Caki2 (cell line): ENCODE results near the gene DCTN4. TPM values are rescaled to one million over a fixed set of nuclear protein-coding genes. Genes with fewer than 3 reads are reported as not detected.

Source experiments
- DNase-seq: peaks from one replicate; pipeline ENCODE4 v3.0.0-alpha.2; 2015; ENCODE audit warnings: low read depth
- in situ Hi-C: cut with HindIII; loops from 2 replicates; pipeline ENCODE4 v1.10.0; 2016; ENCODE audit warnings: low sequenced_read_pairs, low pct_unique_long_range_greater_than_20kb, mixed read lengths
- total RNA-seq: library from RNA; depleted of rRNA; stranded (reverse); fragments of >200 nt; shearing (Covaris generic); gene quantifications from 2 replicates; pipeline ENCODE4 v1.2.3, GENCODE V29; 2014; ENCODE audit warnings: low replicate concordance

The DCTN4 gene
- total RNA-seq, 1 experiment from 2014 or later = 18.2 TPM

- in situ Hi-C loops = no loop called here
- DNase-seq = no peak
These were observed 68.1 kb downstream of the DCTN4 start for GRCh38 chr5:150690760-150691159.

GRCh38 chr5:150689120-150689519 lies 69.7 kb downstream of the DCTN4 start:
- no peak for DNase-seq
- in situ Hi-C loops = no loop called here

- DNase-seq = no peak
- in situ Hi-C loops = no loop called here
These were observed 82.2 kb downstream of the DCTN4 start for GRCh38 chr5:150676578-150676977.

- in situ Hi-C loops = no loop called here
- no peak for DNase-seq
These were observed 83.7 kb downstream of the DCTN4 start for GRCh38 chr5:150675069-150675468.

- no peak for DNase-seq
- in situ Hi-C loops = no loop called here
These were observed 84.4 kb downstream of the DCTN4 start for GRCh38 chr5:150674341-150674821.

- in situ Hi-C loops = no loop called here
- DNase-seq = no peak
These were observed 85.9 kb downstream of the DCTN4 start for GRCh38 chr5:150672884-150673275.

GRCh38 chr5:150672237-150672883 lies 86.5 kb downstream of the DCTN4 start:
- in situ Hi-C loops = no loop called here
- no peak for DNase-seq

- DNase-seq = no peak
- in situ Hi-C loops = no loop called here
These were observed 87.1 kb downstream of the DCTN4 start for GRCh38 chr5:150671509-150672236.

GRCh38 chr5:150670948-150671310 lies 87.9 kb downstream of the DCTN4 start:
- no peak for DNase-seq
- in situ Hi-C loops = no loop called here

GRCh38 chr5:150670275-150670947 lies 88.4 kb downstream of the DCTN4 start:
- in situ Hi-C loops = no loop called here
- DNase-seq = no peak

- in situ Hi-C loops = no loop called here
- no peak for DNase-seq
These were observed 93.8 kb downstream of the DCTN4 start for GRCh38 chr5:150665044-150665443.

GRCh38 chr5:150663936-150664335 lies 94.9 kb downstream of the DCTN4 start:
- DNase-seq = no peak
- in situ Hi-C loops = no loop called here

- DNase-seq = no peak
- in situ Hi-C loops = no loop called here
These were observed 95.9 kb downstream of the DCTN4 start for GRCh38 chr5:150662731-150663516.

- DNase-seq = no peak
- in situ Hi-C loops = no loop called here
These were observed 96.8 kb downstream of the DCTN4 start for GRCh38 chr5:150661821-150662596.

GRCh38 chr5:150661086-150661485 lies 97.7 kb downstream of the DCTN4 start, which contains the start of gene MYOZ3:
TSS of gene MYOZ3 (plus strand) at chr5:150661251. CDS start at chr5:150662942, 1,691 bp downstream.
- DNase-seq = no peak
- in situ Hi-C loops = no loop called here

GRCh38 chr5:150660108-150660831 lies 98.5 kb downstream of the DCTN4 start:
- no peak for DNase-seq
- in situ Hi-C loops = no loop called here

- DNase-seq = no peak
- in situ Hi-C loops = no loop called here
These were observed 99.3 kb downstream of the DCTN4 start for GRCh38 chr5:150659360-150660107.
